Right renal pelvis (tissue), 4 donors: ENCODE results near the gene MCTP1. TPM values are rescaled to one million over a fixed set of nuclear protein-coding genes. Genes with fewer than 3 reads are reported as not detected.

Experiments used
- DNase-seq, 4 donors: peaks; one replicate each; pipeline ENCODE4 v3.0.0-alpha.2; 2013; ENCODE audit warnings: low read depth in 4 of 4, low spot score in 3 of 4, missing footprints in 1 of 4
- polyA plus RNA-seq, 4 donors: library from polyadenylated mRNA; unstranded; fragments of 120-200 nt; gene quantifications; one replicate each; pipeline ENCODE4 v1.2.1, GENCODE V29; 2013; ENCODE audit not compliant: insufficient read length in 4 of 4

Gene MCTP1
- polyA plus RNA-seq, 4 donors = 4.5 to 7.3 (median 6.1) TPM

DNA sequence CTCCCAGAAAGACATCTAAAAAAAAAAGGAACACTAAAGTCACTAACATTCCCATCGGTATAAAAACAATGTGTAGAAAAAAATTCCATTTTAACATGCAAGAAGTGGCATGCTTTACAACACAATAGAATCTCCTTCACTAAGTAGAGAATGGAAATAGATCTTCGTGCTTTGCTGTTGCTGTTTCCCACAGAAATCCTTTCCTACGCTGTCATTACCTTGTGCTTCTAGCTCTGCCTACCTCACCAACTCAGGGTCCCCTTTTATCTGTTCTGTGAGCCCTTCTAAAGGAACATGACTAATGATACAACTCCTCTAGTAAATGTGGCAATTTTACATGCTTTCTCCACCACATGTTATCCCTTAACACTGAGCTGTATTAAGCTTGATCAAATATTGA, 202.9 kb downstream of the MCTP1 start:
- no peak for DNase-seq

DNA sequence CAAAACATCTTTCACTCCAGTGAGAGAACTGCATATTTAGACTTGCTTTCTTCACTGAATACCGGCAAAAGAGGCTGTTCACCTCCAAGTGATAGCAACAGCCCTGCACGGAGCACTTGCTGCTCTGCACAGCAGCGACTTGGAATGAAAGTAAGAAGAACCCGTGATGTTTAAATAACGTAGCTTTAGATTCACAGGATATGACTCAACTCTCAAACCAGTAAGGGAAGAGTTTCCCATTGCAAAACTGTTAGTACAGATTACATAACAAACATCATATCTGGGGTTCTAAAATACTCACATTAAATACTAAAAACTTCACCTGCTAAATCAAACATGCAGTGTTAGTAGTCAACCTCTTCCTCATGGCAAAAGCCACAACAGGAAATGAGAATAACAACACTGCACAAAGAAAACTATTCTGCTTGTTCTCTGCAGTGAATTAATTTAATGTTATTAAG, 203.4 kb downstream of the MCTP1 start:
- DNase-seq = no peak

DNA sequence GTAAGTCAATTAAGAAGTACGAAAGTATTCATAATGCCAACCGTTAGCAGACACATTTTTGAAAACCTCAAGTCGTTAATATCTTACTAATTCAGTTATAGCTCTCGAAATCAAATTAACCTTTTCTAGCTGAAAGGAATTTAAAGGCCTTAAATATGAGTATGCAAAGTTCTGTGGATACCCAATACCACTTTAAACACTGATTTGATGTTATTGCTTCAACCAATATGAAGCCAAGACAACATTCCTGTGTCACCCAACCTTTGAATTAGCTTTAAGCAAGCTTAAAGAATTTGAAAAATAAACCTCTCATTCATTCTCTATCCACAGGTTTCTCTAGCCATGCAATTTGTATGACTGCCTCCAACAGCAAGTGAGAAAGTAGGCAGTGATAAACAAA, 204.5 kb downstream of the MCTP1 start:
- DNase-seq = no peak

DNA sequence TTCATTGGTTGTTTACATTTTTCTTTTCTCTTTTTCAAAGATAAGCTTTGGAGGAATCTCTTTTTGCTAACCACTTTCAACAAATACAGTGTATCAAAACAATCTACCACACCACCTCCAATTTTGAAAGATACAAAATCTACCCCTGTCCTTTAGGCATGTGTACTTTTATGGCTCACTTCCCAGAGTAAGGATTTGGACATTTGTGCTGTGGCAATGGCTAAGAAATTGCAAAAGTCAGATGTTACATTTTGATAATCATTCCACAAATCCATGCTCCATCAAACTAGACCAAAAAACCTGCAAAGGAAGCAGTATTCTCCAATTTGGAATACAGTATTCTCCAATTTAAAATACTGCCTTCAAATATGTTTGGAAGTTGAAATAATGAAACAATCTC, 204.9 kb downstream of the MCTP1 start:
- DNase-seq = no peak

DNA sequence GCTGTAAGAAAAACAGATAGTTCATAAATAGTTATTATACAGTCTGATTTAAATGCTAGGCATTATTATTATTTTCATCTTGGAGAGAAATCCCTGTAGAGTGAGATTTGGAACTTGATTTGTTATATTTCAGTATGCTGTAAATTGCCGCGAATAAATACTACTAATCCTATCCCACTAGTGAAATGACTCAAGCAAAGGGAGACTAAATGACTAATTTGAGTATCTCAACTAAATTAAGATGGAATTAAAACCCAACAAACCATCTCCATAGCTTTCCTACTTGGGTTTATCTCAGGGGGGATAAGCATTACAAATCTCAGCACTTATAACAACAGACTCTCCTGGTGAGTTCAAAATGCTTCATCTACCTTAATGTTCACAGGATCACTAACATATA, 206.0 kb downstream of the MCTP1 start:
- no peak for DNase-seq

DNA sequence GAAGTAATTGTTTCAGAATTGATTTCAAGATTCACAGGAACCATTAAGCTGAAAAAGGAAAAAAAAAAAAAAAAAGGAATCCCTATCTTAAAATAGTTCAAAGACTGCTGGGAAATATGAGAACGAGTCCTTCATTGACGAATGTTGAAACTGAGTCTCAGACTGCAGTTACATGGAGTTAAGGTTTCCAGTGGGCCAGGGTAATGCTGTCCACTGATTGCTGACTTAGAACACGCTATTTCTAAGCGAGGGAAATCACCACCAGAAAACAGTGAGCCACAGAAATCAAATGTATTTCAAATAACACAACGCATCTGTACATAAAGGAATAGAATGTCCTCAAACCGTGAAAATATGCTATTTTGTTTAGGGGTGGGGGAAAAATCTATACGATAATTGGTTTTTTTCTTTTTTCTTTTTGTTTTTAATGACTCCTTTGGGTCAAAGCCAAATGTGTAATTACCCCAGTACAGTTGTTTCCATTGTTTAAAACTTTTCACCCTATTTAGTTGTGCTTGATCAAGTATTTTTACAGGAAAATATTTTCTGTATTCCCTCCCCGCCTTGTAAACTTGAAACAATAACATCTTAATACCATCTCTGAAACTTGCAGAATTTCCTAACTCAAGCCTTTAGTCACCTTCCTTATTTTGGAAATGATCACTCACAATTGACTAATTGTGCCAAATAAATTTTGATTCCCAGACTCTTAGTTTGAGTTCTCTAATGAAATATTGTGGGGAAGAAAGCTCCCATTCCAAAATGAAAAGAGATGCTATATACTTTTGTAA, 208.3 kb downstream of the MCTP1 start:
- no peak for DNase-seq

DNA sequence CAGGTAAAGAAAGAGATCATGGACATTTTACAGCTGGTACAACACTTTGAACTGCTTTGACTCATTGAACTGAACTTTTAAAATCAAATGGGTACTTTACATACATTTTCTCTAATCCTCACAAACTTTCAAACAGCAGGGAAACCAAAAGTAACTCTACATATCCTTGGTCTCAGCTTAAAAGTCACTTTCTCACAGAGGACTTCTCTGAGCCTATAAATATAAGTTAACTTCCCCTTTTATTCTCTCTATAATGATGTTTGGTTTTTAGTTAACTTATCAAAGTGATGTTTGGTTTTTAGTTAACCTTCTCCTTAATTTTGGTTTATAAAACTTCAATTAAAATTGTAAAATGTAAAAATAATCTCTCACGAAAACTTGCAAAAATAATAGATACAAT, 209.8 kb downstream of the MCTP1 start:
- DNase-seq = no peak

DNA sequence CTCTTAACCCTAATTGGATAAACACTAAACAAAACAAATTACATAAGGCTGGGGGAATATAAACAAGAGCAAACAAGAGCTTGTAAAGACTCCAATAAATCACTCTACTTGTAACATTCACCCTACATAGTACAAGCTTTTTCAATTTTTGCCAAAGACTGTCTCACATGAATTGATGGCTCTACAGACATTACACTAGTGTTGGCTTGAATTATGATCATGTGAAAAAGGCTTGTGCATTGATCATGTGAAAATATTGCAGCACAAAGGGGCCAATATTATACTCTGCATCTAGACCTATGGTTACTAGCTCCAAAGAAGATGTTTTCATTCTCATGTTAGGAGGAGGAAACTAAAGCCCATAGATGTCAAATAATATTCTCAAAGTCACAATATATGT, 212.6 kb downstream of the MCTP1 start:
- no peak for DNase-seq

DNA sequence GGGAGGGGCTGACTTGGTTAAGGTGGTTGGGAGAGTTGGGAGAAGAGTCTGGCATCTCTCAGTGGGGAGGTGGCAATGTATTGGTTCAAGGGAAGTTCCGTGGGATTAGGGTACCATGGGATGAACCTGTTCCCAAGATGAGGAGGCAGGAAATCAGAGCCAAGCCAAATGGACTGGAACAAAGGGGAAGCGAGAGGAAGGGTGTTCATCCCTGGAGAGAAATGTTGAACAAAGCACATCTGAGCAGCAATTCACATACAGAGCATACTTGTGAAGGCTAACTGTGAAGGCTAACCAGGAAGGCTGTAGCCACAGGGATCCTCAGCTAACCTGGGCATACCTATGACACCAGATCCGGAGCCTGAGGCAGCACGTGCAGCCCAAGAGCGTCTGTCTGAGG, 214.0 kb downstream of the MCTP1 start:
- no peak for DNase-seq

DNA sequence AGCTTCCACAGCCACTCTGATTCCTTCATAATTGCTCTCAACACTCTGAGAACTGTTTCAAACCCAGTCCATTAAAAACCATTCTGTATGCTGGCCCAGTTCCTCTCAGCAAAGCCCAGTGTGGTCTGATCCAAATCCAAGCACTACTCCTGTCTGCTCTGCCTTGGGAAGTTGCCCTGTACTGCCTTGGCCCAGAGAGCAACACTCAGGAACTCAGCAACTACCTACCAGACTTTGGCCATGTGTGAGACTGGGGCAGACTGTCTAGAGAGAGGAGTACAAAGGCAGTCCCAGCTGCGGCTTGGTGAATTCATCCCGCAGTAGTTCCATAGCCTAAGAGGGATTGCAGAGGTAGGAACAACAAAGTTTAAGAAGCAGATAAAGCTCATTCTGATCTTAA, 214.4 kb downstream of the MCTP1 start:
- DNase-seq = no peak

DNA sequence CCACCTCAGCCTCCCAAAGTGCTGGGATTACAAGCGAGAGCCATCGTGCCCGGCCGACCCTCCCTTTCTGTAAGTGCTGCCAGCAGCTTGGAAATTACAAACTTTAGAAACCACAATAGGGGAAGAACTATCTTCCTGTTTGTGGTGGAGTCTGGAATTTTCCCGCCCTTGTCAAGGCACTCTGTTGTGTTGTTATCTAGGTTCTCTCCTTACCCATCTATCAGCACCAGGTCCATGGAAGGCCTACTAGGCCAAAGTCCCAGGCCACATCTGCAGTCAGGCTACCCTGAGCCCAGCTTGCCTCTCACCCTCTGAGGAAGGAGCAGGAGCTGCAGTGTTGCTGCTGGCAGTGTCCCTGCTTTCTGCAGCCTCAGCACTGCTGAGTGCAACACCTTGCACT, 214.9 kb downstream of the MCTP1 start:
- no peak for DNase-seq

DNA sequence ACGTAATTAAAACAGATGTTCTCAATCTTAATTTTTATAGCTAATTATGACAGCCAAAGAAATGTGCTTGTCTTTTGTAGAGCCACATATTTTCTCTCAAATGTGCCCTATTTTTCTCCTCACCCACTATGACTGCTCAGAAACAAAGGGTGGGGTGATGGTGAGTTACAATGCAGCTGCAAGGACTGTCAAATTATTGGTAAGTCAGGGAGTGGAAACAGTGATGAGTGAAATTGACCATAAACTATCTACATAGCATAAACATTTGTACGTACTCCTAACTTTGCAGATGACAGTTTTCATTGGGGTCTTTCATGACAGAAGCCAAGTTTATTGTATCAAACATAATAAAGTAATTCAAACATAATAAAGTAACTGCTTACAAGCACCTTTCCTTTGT, 215.9 kb downstream of the MCTP1 start:
- DNase-seq = no peak

DNA sequence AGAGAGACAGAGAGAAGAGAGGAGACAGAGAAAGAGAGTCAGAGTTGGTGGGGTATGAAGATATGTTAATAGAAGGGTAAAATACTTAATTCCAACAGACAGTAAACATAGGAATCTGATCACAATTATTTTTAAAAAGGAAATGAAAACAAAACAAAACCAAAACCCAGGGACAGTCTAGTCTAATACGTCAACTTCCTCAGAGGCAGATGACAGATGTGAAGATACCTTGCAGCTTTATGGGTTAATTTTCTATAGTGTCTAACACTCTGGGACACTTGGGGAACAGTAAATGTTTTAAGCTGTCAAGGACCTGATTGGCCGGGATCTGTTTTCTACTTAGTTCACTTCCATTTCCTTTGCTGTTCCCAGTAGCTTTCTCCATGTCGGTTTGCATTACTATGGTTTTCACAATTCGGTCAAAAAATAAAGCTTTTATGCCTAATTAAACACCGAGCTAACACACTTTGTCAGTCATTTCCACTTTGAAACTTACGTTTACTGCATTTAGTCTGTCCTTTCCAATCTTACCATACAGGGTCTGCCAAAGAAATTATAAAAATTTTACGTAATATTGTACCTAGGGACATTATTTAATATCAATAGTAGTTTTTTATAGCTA, 216.5 kb downstream of the MCTP1 start:
- DNase-seq = no peak

DNA sequence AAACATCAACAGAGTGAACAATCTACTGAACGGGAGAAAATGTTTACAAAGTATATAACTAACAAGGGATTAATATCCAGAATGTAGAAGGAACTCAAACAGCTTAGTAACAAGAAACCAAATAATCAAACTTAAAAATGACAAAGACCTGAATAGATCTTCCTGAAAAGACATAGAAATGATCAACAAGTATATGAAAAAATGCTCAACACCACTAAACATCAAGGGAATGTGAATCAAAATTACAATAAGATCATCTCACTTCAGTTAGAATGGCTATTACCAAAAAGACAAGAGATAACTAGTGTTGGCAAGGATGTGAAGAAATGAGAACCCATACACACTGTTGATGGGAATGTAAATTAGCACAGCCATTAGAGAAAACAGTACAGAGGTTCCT, 218.8 kb downstream of the MCTP1 start:
- DNase-seq = no peak

DNA sequence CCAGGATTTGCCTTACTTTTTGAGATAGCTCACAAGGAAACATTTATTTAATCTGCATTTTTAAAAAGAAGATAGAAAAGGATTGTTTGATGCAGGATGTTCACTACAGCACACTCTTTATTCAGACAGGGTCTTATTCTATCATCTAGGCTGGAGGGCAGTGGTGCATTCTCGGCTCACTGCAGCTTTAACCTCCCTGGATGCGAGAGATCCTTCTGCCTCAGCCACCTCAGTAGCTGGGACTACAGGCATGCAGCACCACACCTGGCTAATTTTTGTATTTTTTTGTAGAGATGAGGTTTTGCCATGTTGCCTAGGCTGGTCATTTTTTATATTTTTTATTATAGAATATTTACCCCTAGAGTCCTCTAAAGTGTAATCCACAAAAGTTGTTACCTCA, 221.4 kb downstream of the MCTP1 start:
- no peak for DNase-seq

DNA sequence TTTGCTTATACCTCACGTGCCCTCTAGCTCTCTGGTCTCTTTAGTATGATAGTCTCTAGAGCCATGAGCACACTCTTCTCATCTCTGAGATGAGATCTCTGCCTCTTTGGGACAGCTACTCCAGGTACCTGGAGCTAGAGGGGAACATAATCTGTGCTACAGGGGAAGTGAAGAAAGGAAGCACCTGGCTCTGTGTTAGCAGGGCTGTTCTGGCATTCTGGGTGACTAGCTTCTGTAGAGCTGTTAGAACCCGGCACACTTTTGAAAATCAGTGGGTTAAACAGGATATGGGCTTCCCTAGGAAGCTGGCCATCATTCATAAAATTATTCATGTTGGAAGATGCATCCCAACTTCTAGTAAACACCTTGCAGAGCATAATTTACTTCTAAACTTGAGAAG, 224.8 kb downstream of the MCTP1 start:
- no peak for DNase-seq

DNA sequence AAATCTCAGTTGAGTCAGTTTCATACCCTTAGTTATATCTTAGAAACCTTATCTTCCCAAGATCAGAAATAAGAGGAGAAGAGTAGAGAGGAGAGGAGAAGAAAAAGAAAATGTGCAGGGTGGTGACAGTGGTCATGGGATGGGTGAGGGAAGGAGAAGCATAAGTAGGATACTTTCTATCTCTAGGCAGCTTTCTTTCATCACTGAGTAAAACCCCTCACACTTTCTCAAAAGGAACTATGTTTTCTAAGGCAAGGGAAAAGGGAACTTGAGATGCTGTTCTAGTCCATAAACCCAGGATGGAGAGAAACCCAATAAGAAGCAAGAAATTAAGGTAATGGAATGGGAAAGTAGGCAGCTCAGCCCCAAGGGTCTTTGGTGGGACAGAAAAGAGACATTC, 225.3 kb downstream of the MCTP1 start:
- no peak for DNase-seq

DNA sequence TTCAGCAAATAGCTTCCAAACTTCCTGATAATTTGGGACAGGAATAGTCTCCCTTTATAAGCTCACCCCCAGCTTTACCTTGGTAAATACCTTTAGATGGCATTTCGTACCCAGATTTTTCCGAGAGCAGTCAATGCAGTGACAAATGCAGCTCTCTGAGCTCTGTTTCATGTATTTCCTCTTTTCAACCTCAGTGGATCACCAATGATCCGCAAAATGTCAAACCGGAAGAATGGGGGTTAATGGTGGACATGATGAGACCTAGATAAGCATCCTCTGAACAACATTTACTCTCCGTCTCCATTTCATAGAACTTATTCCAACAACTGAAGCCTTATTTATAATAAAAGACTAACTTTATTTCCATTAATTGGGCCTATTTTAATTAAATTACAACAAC, 227.3 kb downstream of the MCTP1 start:
- no peak for DNase-seq

DNA sequence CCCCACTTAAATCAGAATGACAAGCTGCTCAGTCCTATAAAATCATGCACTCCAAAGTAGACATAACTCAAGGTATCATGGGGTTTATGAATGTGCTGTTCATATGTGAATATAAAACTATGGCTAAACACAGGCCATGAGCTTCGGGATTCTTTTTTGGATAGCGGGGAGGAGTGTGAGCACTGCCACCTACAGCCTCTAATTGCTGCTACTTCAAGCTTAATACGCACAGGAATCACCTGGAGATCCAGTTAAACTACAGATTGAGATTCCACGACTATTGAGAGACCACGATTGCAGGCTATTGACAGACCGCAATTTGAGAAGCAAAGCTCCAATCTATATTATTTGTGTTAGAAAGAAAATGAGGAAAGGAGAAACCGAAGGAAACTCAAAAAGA, 231.6 kb downstream of the MCTP1 start:
- DNase-seq = no peak

DNA sequence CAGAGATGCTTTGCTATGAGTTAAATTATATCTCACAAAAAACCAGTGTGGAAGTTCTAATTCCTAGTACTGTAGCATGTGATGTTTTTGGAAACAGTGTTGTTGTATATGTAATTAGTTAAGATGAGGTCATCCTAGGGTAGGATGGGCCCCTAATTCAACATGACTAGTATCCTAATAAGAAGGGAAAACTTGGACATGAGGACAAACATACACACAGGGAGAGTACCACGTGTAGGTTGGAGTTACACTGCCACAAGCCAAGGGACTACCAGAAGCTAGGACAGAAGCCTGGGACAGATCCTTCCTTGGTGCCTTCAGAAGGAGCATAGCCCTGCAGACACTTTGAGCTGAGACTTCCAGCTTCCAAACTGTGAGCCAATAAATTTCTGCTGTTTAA, 234.2 kb downstream of the MCTP1 start:
- no peak for DNase-seq

DNA sequence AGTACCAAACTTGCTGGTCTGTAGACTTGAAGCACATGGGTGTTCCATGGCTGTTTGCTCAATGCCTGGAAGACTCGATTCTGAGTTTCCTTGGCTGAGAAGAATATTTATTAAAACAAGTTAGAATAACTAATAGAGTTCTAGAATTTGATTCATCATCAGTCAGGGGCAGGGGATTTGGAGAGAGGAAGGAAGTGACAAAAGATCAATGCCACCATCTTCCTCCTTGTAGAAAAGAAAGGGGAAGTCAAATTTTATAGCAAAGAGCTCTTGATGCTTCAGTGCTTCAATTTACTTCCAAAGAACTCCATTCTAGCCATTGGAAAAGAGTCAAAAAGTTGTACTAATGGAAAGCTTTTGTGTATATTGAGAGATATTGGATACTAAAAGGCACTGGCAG, 236.3 kb downstream of the MCTP1 start:
- DNase-seq = no peak

DNA sequence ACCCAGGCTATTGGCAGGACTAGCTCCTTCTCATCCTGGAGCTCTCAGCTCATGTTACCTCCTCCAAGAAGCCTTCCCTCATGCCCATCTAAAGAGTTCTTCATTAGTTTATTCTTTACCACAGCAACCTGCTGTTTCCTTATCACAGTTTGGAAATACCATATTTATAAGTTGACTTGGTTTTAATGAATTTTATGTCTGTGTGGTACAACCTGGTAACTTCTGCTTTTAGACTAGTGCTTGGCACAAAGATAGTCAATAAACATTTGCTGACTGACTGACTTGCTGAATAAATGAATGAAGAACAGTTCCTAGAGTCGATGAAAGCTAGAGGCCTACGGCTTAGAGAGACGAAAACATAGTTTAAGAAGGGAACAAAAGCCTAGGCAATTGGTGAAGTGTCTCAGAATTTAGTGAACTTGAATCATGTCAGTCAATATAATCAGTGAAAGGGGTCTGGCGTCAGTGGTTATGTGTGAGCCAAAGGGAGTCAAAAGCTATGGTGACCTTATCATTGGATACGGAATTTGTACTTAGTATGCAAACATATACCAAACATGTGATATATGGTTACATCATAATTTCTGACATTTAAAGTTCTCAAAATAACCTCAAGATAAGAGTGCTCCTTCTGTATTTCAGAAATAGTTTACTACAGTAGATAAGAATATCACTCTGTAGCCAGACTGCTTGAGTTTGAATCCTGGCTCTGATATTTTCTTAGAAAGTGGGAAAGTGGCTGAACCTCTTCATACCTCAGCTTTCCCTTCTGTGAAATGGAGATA, 239.5 kb downstream of the MCTP1 start:
- no peak for DNase-seq
